ENCODE data around the gene UST. TPM values are rescaled to one million over a fixed set of nuclear protein-coding genes. Genes with fewer than 3 reads are reported as not detected.

Gene UST
- total RNA-seq, 2 donors from 2014 or later, result 15.3 to 16.3 TPM

DNA sequence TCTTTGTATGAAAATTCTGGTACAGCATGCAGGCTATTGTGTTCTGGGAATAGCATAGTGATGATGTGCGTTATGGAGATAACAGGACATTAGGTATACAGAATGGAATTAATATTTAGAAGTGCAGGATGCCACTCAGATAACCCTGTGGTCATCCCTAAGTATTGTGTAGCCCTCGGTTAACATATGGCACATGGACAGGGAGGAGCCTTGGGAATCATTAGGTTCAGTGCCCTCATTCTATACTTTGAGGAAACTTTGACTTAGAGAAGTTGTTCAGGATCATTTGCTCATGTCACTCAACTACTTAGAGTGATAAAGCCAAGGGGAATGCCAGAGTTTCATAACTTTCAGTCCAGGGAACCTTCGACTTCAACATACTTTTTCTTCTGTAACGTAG is 185.9 kb downstream of the UST start:
- Histone ChIP-seq H3K9me3 (ENCODE audit: control insufficient read depth, low read length) (no peaks in the 10 kb centered on the region), H3K36me3 (ENCODE audit: control insufficient read depth, insufficient read depth, low read length) (no peaks in the 10 kb centered on the region), H3K9ac (ENCODE audit: extremely low read depth, low read length, poor library complexity, severe bottlenecking) (no peak overlapping the region), H3K27ac (ENCODE audit: low read depth, low read length) (no peak overlapping the region), H3K4me3 (ENCODE audit: low read length) (no peak overlapping the region), H3K4me1 (ENCODE audit: control insufficient read depth, insufficient read depth, low read length) (peaks cover 5% of the 10 kb centered on the region), H3K27me3 (ENCODE audit: control insufficient read depth, insufficient read depth, low read length, poor library complexity, severe bottlenecking) (no peaks in the 10 kb centered on the region)
- no peak overlapping the region for H3K27ac Mint-ChIP-seq
- no peaks in the 10 kb centered on the region for H3K36me3 Mint-ChIP-seq (ENCODE audit: low read depth)
- no peak overlapping the region for H3K4me3 Mint-ChIP-seq
- no peaks in the 10 kb centered on the region for H3K9me3 Mint-ChIP-seq
- no peaks in the 10 kb centered on the region for H3K27me3 Mint-ChIP-seq (ENCODE audit: insufficient read depth)
- DNase-seq, result no peak
- WGBS, 2 experiments (ENCODE audit: insufficient coverage in 1 of 2, insufficient read length in 1 of 2), result 83 to 100% methylated on average over 2 to 4 of the region's 4 CpGs
- H3K4me1 Mint-ChIP-seq, result peaks cover 11% of the 10 kb centered on the region
- TF ChIP-seq, protein P1, sequence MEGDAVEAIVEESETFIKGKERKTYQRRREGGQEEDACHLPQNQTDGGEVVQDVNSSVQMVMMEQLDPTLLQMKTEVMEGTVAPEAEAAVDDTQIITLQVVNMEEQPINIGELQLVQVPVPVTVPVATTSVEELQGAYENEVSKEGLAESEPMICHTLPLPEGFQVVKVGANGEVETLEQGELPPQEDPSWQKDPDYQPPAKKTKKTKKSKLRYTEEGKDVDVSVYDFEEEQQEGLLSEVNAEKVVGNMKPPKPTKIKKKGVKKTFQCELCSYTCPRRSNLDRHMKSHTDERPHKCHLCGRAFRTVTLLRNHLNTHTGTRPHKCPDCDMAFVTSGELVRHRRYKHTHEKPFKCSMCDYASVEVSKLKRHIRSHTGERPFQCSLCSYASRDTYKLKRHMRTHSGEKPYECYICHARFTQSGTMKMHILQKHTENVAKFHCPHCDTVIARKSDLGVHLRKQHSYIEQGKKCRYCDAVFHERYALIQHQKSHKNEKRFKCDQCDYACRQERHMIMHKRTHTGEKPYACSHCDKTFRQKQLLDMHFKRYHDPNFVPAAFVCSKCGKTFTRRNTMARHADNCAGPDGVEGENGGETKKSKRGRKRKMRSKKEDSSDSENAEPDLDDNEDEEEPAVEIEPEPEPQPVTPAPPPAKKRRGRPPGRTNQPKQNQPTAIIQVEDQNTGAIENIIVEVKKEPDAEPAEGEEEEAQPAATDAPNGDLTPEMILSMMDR (conservative IDR thresholded peaks at IDR 0.05), result no peak

GRCh38 chr6:148934539-148934938 is 187.7 kb downstream of the UST start:
- peaks cover 5% of the 10 kb centered on the region for H3K4me1 ChIP-seq (ENCODE audit: control insufficient read depth, insufficient read depth, low read length)
- H3K27ac Mint-ChIP-seq, result no peak overlapping the region
- no peak overlapping the region for H3K27ac ChIP-seq (ENCODE audit: low read depth, low read length)
- no peaks in the 10 kb centered on the region for H3K36me3 ChIP-seq (ENCODE audit: control insufficient read depth, insufficient read depth, low read length)
- no peak for DNase-seq
- H3K4me3 ChIP-seq (ENCODE audit: low read length), result no peak overlapping the region
- H3K27me3 ChIP-seq (ENCODE audit: control insufficient read depth, insufficient read depth, low read length, poor library complexity, severe bottlenecking), result no peaks in the 10 kb centered on the region
- H3K4me3 Mint-ChIP-seq, result no peak overlapping the region
- H3K9me3 ChIP-seq (ENCODE audit: control insufficient read depth, low read length), result no peaks in the 10 kb centered on the region
- H3K27me3 Mint-ChIP-seq (ENCODE audit: insufficient read depth), result no peaks in the 10 kb centered on the region
- 93% methylated on average over 4 of the region's 4 CpGs; no CpG with 5 or more reads in 1 of the 2 experiments for WGBS, 2 experiments (ENCODE audit: insufficient coverage in 1 of 2, insufficient read length in 1 of 2)
- H3K4me1 Mint-ChIP-seq, result peaks cover 11% of the 10 kb centered on the region
- no peaks in the 10 kb centered on the region for H3K9me3 Mint-ChIP-seq
- TF ChIP-seq, protein P1 (conservative IDR thresholded peaks at IDR 0.05), result no peak
- H3K36me3 Mint-ChIP-seq (ENCODE audit: low read depth), result no peaks in the 10 kb centered on the region
- H3K9ac ChIP-seq (ENCODE audit: extremely low read depth, low read length, poor library complexity, severe bottlenecking), result no peak overlapping the region

GRCh38 chr6:148934961-148935360 is 188.1 kb downstream of the UST start:
- Histone ChIP-seq H3K36me3 (ENCODE audit: control insufficient read depth, insufficient read depth, low read length) (no peaks in the 10 kb centered on the region), H3K4me1 (ENCODE audit: control insufficient read depth, insufficient read depth, low read length) (peaks cover 5% of the 10 kb centered on the region), H3K4me3 (ENCODE audit: low read length) (no peak overlapping the region), H3K27ac (ENCODE audit: low read depth, low read length) (no peak overlapping the region), H3K9ac (ENCODE audit: extremely low read depth, low read length, poor library complexity, severe bottlenecking) (no peak overlapping the region), H3K9me3 (ENCODE audit: control insufficient read depth, low read length) (no peaks in the 10 kb centered on the region), H3K27me3 (ENCODE audit: control insufficient read depth, insufficient read depth, low read length, poor library complexity, severe bottlenecking) (no peaks in the 10 kb centered on the region)
- Mint-ChIP-seq H3K27ac (no peak overlapping the region), H3K4me1 (peaks cover 11% of the 10 kb centered on the region), H3K27me3 (ENCODE audit: insufficient read depth) (no peaks in the 10 kb centered on the region), H3K9me3 (no peaks in the 10 kb centered on the region), H3K4me3 (no peak overlapping the region), H3K36me3 (ENCODE audit: low read depth) (no peaks in the 10 kb centered on the region)
- WGBS, 2 experiments (ENCODE audit: insufficient coverage in 1 of 2, insufficient read length in 1 of 2), result 86% methylated on average over 3 of the region's 3 CpGs; no CpG with 5 or more reads in 1 of the 2 experiments
- no peak for DNase-seq
- TF ChIP-seq, protein P1 (conservative IDR thresholded peaks at IDR 0.05), result no peak
